CD4-positive, alpha-beta T cell treated with Interleukin-4 for 4 hours (primary cell): Measurements from ENCODE around the gene RPS6KA2.

Experiments
- DNase-seq: peaks from one replicate; pipeline ENCODE4 v3.0.0-alpha.2; 2020

Gene RPS6KA2

GRCh38 chr6:166477647-166478365 is 149.2 kb downstream of the RPS6KA2 start:
- no peak for DNase-seq

GRCh38 chr6:166476634-166477215 is 150.3 kb downstream of the RPS6KA2 start:
- DNase-seq, result no peak

- DNase-seq, result no peak
Observed at GRCh38 chr6:166476061-166476591, 150.9 kb downstream of the RPS6KA2 start.

GRCh38 chr6:166474721-166475565 is 152.1 kb downstream of the RPS6KA2 start:
- DNase-seq, result no peak

GRCh38 chr6:166473886-166474571 is 153.0 kb downstream of the RPS6KA2 start:
- DNase-seq, result no peak

- no peak for DNase-seq
Observed at GRCh38 chr6:166472636-166473035, 154.4 kb downstream of the RPS6KA2 start.

- DNase-seq, result no peak
Observed at GRCh38 chr6:166471797-166472260, 155.2 kb downstream of the RPS6KA2 start.

GRCh38 chr6:166470863-166471410 is 156.1 kb downstream of the RPS6KA2 start:
- no peak for DNase-seq

GRCh38 chr6:166470029-166470862 is 156.8 kb downstream of the RPS6KA2 start:
- DNase-seq, result no peak

GRCh38 chr6:166469426-166469961 is 157.6 kb downstream of the RPS6KA2 start:
- DNase-seq, result no peak

GRCh38 chr6:166467436-166468000 is 159.5 kb downstream of the RPS6KA2 start:
- DNase-seq, result no peak

GRCh38 chr6:166466178-166467122 is 160.6 kb downstream of the RPS6KA2 start:
- DNase-seq, result no peak

GRCh38 chr6:166465671-166466087 is 161.4 kb downstream of the RPS6KA2 start:
- DNase-seq, result no peak

GRCh38 chr6:166465003-166465399 is 162.1 kb downstream of the RPS6KA2 start:
- no peak for DNase-seq

GRCh38 chr6:166464068-166465002 is 162.7 kb downstream of the RPS6KA2 start:
- no peak for DNase-seq

- DNase-seq, result no peak
Observed at GRCh38 chr6:166463359-166464067, 163.5 kb downstream of the RPS6KA2 start.

- DNase-seq, result no peak
Observed at GRCh38 chr6:166462461-166463135, 164.5 kb downstream of the RPS6KA2 start.
